HepG2 (cell line): ENCODE results near the gene ECPAS. TPM values are rescaled to one million over a fixed set of nuclear protein-coding genes. Genes with fewer than 3 reads are reported as not detected.

Experiments
- BCL6 ChIP-seq: IDR thresholded peaks from 2 replicates; pipeline ENCODE4 v1.6.1; 2016; ENCODE audit warnings: missing genetic modification reagents, missing compliant biosample characterization
- CHD4 ChIP-seq: fragments of 200-600 bp; sonication (generic); IDR thresholded peaks from 2 replicates; pipeline ENCODE4 v1.7.0; 2017; ENCODE audit warnings: mild to moderate bottlenecking, low read length, borderline replicate concordance
- E2F1 ChIP-seq: sonication (generic); formaldehyde crosslinking; IDR thresholded peaks from 2 replicates; pipeline ENCODE4 v1.5.0; 2020; ENCODE audit warnings: missing genetic modification reagents
- FOSL2 ChIP-seq: sonication (generic); formaldehyde crosslinking; IDR thresholded peaks from 2 replicates; pipeline ENCODE4 v1.4.0; 2020; ENCODE audit warnings: missing genetic modification reagents
- HOMEZ ChIP-seq: IDR thresholded peaks from 2 replicates; pipeline ENCODE4 v1.6.1; 2016; ENCODE audit warnings: low read depth
- NFATC3 ChIP-seq: sonication (generic); formaldehyde crosslinking; IDR thresholded peaks from 2 replicates; pipeline ENCODE4 v1.5.1; 2020; ENCODE audit warnings: mild to moderate bottlenecking, missing genetic modification reagents
- SMAD1 ChIP-seq: sonication (generic); formaldehyde crosslinking; IDR thresholded peaks from 2 replicates; pipeline ENCODE4 v1.4.0; 2020; ENCODE audit warnings: missing genetic modification reagents, low read depth, mild to moderate bottlenecking, borderline replicate concordance
- ZFP82 ChIP-seq: sonication (generic); formaldehyde crosslinking; IDR thresholded peaks from 2 replicates; pipeline ENCODE4 v1.5.1; 2020; ENCODE audit warnings: mild to moderate bottlenecking, missing genetic modification reagents, borderline replicate concordance
- ZNF296 ChIP-seq: sonication (generic); formaldehyde crosslinking; conservative IDR thresholded peaks from 2 replicates; pipeline ENCODE4 v1.5.0; 2020; ENCODE audit warnings: mild to moderate bottlenecking, missing genetic modification reagents
- ZNF333 ChIP-seq: sonication (generic); formaldehyde crosslinking; IDR thresholded peaks from 2 replicates; pipeline ENCODE4 v1.4.0; 2020; ENCODE audit warnings: mild to moderate bottlenecking, missing genetic modification reagents, borderline replicate concordance
- ZNF468 ChIP-seq: sonication (generic); formaldehyde crosslinking; IDR thresholded peaks from 2 replicates; pipeline ENCODE4 v1.8.0; 2022; ENCODE audit warnings: mild to moderate bottlenecking, moderate library complexity, missing genetic modification reagents
- ZNF580 ChIP-seq: IDR thresholded peaks from 2 replicates; pipeline ENCODE4 v1.6.1; 2016; ENCODE audit warnings: low read depth, borderline replicate concordance
- ZNF619 ChIP-seq: sonication (generic); formaldehyde crosslinking; IDR thresholded peaks from 2 replicates; pipeline ENCODE4 v1.4.0; 2020; ENCODE audit warnings: mild to moderate bottlenecking, missing genetic modification reagents
- ZNF703 ChIP-seq: sonication (generic); formaldehyde crosslinking; IDR thresholded peaks from 2 replicates; pipeline ENCODE4 v1.5.1; 2020; ENCODE audit warnings: missing genetic modification reagents, mild to moderate bottlenecking, moderate library complexity, borderline replicate concordance
- polyA plus RNA-seq, 8 experiments: library from polyadenylated mRNA; depleted of rRNA in 3 of 8; stranded (reverse) in 7 of 8; unstranded in 1 of 8; fragments of >200 nt; fragmentation: Illumina TruSeq in 4 of 8; extraction: Trizol in 4 of 8; gene quantifications; 2 replicates each; pipeline versions ENCODE4 v1.2.1 to v1.2.3, GENCODE V29; 2011 to 2016; ENCODE audit warnings: low read depth in 4 of 8, missing spikeins in 1 of 8, mixed read lengths in 1 of 8; ENCODE audit not compliant: insufficient read depth in 1 of 8
- total RNA-seq, 5 experiments: library from RNA; depleted of rRNA; stranded (reverse); fragments of >200 nt; fragmentation: Illumina TruSeq; extraction: Trizol; gene quantifications; 2 replicates each; pipeline ENCODE4 v1.2.3, GENCODE V29; 2016; ENCODE audit warnings: low read depth in 1 of 5
- TF ChIP-seq, protein P1 (sequence below): sonication (generic); formaldehyde crosslinking; IDR thresholded peaks from 2 replicates; pipeline ENCODE4 v1.5.1; 2020; ENCODE audit warnings: missing genetic modification reagents, mild to moderate bottlenecking, borderline replicate concordance
- TF ChIP-seq, protein P2 (sequence below): sonication (generic); formaldehyde crosslinking; IDR thresholded peaks from 2 replicates; pipeline ENCODE4 v1.4.0; 2020; ENCODE audit warnings: mild to moderate bottlenecking, missing genetic modification reagents
- TF ChIP-seq, protein P3 (sequence below): sonication (generic); formaldehyde crosslinking; IDR thresholded peaks from 2 replicates; pipeline ENCODE4 v1.9.0; 2022; ENCODE audit warnings: low read depth, missing genetic modification reagents
- TF ChIP-seq, protein P4 (sequence below): sonication (generic); formaldehyde crosslinking; conservative IDR thresholded peaks from 2 replicates; pipeline ENCODE4 v1.4.0; 2020; ENCODE audit warnings: missing genetic modification reagents

ECPAS gene
- total and polyA plus RNA-seq, 2 of the 13 experiments (the other 11 are each of a cell fraction or from before 2014, with no cell fraction given) = 35.3 to 58.0 TPM

DNA sequence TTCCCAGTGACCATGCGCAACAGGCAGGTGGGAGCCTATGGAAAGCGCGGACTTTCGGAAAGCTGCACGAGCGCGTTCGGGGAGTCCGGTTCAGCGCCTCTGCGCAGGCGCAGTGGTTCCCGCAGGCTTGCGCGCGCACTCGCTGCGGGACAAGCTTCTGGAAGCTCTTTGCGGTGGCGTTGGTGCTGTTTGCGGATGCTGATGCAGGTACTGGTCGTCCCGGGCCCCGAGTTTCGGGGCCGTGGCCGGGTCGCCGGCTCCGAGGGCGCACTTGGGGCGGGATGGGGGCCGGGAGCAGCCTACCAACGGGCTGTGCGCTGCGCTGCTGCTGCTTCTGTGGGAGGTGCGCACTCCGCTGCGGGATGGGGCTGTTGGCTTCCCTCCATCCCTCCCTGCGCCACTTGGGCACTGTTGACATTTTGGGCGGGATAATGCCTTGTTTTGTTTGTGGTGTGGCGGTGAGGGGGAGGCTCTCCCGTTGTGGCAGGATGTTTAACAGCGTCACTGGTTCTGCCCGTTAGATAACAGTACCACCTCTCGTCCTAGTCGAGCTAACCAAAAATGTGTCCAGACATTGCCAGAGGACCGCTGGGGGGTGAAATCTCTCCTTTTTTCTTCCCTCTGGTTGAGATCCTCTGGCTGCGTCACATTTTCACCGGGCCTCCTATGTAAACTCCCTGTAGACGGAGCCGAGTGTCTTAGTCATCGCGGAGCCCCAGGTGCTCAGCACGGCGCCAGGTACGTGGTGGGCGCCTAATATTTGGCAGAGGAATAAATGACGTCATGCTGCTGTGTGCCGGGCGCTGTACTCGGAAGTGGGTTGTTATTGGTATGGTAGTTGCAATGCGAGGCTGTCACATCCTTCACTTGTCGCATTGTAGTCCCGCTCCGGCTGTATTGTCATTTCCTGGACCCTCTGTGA is 41.1 kb upstream of the ECPAS start, which contains the start of gene ZNF483 (continued):
- TF ChIP-seq CHD4 = no peak
- TF ChIP-seq BCL6 = no peak
- TF ChIP-seq ZNF468 (CRISPR knock-in tag) = 0 out of 2 replicates have a peak, but pooled peaks have one; percentile 55
- TF ChIP-seq NFATC3 (CRISPR knock-in tag) = no peak
- TF ChIP-seq, protein P1, sequence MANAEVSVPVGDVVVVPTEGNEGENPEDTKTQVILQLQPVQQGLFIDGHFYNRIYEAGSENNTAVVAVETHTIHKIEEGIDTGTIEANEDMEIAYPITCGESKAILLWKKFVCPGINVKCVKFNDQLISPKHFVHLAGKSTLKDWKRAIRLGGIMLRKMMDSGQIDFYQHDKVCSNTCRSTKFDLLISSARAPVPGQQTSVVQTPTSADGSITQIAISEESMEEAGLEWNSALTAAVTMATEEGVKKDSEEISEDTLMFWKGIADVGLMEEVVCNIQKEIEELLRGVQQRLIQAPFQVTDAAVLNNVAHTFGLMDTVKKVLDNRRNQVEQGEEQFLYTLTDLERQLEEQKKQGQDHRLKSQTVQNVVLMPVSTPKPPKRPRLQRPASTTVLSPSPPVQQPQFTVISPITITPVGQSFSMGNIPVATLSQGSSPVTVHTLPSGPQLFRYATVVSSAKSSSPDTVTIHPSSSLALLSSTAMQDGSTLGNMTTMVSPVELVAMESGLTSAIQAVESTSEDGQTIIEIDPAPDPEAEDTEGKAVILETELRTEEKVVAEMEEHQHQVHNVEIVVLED (CRISPR knock-in tag) = peak; percentile 30; the same call in 1 of the 2 replicates
- TF ChIP-seq ZFP82 (CRISPR knock-in tag) = peak; percentile 56; the same call in 1 of the 2 replicates
- peak; percentile 32; the same call in 1 of the 2 replicates for TF ChIP-seq FOSL2 (CRISPR knock-in tag)
- TF ChIP-seq, protein P2, sequence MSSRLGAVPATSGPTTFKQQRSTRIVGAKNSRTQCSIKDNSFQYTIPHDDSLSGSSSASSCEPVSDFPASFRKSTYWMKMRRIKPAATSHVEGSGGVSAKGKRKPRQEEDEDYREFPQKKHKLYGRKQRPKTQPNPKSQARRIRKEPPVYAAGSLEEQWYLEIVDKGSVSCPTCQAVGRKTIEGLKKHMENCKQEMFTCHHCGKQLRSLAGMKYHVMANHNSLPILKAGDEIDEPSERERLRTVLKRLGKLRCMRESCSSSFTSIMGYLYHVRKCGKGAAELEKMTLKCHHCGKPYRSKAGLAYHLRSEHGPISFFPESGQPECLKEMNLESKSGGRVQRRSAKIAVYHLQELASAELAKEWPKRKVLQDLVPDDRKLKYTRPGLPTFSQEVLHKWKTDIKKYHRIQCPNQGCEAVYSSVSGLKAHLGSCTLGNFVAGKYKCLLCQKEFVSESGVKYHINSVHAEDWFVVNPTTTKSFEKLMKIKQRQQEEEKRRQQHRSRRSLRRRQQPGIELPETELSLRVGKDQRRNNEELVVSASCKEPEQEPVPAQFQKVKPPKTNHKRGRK (CRISPR knock-in tag) = no peak
- TF ChIP-seq, protein P3, sequence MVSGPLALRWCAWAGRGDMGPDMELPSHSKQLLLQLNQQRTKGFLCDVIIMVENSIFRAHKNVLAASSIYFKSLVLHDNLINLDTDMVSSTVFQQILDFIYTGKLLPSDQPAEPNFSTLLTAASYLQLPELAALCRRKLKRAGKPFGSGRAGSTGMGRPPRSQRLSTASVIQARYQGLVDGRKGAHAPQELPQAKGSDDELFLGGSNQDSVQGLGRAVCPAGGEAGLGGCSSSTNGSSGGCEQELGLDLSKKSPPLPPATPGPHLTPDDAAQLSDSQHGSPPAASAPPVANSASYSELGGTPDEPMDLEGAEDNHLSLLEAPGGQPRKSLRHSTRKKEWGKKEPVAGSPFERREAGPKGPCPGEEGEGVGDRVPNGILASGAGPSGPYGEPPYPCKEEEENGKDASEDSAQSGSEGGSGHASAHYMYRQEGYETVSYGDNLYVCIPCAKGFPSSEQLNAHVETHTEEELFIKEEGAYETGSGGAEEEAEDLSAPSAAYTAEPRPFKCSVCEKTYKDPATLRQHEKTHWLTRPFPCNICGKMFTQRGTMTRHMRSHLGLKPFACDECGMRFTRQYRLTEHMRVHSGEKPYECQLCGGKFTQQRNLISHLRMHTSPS (CRISPR knock-in tag) = no peak
- TF ChIP-seq, protein P4, sequence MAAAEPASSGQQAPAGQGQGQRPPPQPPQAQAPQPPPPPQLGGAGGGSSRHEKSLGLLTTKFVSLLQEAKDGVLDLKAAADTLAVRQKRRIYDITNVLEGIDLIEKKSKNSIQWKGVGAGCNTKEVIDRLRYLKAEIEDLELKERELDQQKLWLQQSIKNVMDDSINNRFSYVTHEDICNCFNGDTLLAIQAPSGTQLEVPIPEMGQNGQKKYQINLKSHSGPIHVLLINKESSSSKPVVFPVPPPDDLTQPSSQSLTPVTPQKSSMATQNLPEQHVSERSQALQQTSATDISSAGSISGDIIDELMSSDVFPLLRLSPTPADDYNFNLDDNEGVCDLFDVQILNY (CRISPR knock-in tag) = peak; percentile 17; the same call in 1 of the 2 replicates
- TF ChIP-seq ZNF619 (CRISPR knock-in tag) = peak; percentile 88; the same call in 1 of the 2 replicates
- 0 out of 2 replicates have a peak, but pooled peaks have one; percentile 35 for TF ChIP-seq HOMEZ
- peak; percentile 61 for TF ChIP-seq E2F1 (CRISPR knock-in tag)
- 0 out of 2 replicates have a peak, but pooled peaks have one; percentile 58 for TF ChIP-seq SMAD1 (CRISPR knock-in tag)
- peak; percentile 68; the same call in 1 of the 2 replicates for TF ChIP-seq ZNF333 (CRISPR knock-in tag)
- TF ChIP-seq ZNF296 (CRISPR knock-in tag) = no peak
- TF ChIP-seq ZNF580 (CRISPR knock-in tag) = peak; percentile 48; the same call in 1 of the 2 replicates
- TF ChIP-seq ZNF703 (CRISPR knock-in tag) = no peak
